SK-N-SH (cell line): ENCODE data around the gene MIGA2. TPM values are rescaled to one million over a fixed set of nuclear protein-coding genes. Genes with fewer than 3 reads are reported as not detected.

Source experiments
- CTCF ChIA-PET: fragments of 300-600, 350-600 bp; formaldehyde crosslinking; extraction: SDS; loops from one replicate; lab custom pipeline; 2021; lab: Yijun Ruan, JAX
- POLR2A ChIA-PET: fragments of 350-600 bp; sonication (Branson Sonifier 250); formaldehyde crosslinking; extraction: SDS; loops from one replicate; lab custom pipeline; 2020; ENCODE audit warnings: antibody characterized with exemption, inconsistent platforms; lab: Yijun Ruan, JAX
- DNase-seq: peaks from one replicate; pipeline ENCODE4 v3.0.0; 2012
- H2AFZ ChIP-seq: fragments of 200-600 bp; sonication (generic); 2 replicates; pipeline ENCODE4 v1.8.1; 2016; ENCODE audit warnings: antibody characterized with exemption, mild to moderate bottlenecking, low read depth
- H3F3A ChIP-seq: fragments of 200-600 bp; sonication (generic); replicated peaks from 2 replicates; pipeline ENCODE3; 2016; ENCODE audit warnings: antibody characterized with exemption, mild to moderate bottlenecking; ENCODE audit not compliant: insufficient read depth
- H3K27ac ChIP-seq, 2 experiments: fragments of 200-500 bp in 1 of 2; fragments of 200-600 bp in 1 of 2; sonication (Bioruptor generic) in 1 of 2; sonication (generic), shearing (Covaris generic) in 1 of 2; 2 replicates each; pipeline versions ENCODE4 v1.5.1 to v1.6.1; 2014 to 2016; ENCODE audit warnings: low read depth in 2 of 2, inconsistent platforms in 1 of 2, low read length in 1 of 2, mild to moderate bottlenecking in 1 of 2, mixed read lengths in 1 of 2
- H3K27me3 ChIP-seq: fragments of 200-600 bp; sonication (generic), shearing (Covaris generic); 2 replicates; pipeline ENCODE4 v1.6.1; 2016; ENCODE audit warnings: mixed run types; ENCODE audit not compliant: insufficient read depth
- H3K36me3 ChIP-seq, 2 experiments: fragments of 200-500 bp in 1 of 2; fragments of 200-600 bp in 1 of 2; sonication (Bioruptor generic) in 1 of 2; sonication (generic) in 1 of 2; replicated peaks in 1 of 2; 2 replicates each; pipeline versions ENCODE3 to v1.5.1; 2014 to 2016; ENCODE audit warnings: low read length in 1 of 2, mild to moderate bottlenecking in 1 of 2; ENCODE audit not compliant: insufficient read depth in 2 of 2, control insufficient read depth in 1 of 2
- H3K4me1 ChIP-seq, 2 experiments: fragments of 200-500 bp in 1 of 2; fragments of 200-600 bp in 1 of 2; sonication (Bioruptor generic) in 1 of 2; sonication (generic), shearing (Covaris generic) in 1 of 2; 2 replicates each; pipeline versions ENCODE4 v1.5.1 to v1.6.1; 2014 to 2016; ENCODE audit warnings: low read depth in 1 of 2, low read length in 1 of 2, mixed run types in 1 of 2; ENCODE audit not compliant: insufficient read depth in 2 of 2, control insufficient read depth in 1 of 2
- H3K4me2 ChIP-seq: fragments of 200-600 bp; sonication (generic), shearing (Covaris generic); 2 replicates; pipeline ENCODE4 v1.6.1; 2017; ENCODE audit warnings: mixed run types
- H3K4me3 ChIP-seq, 2 experiments: fragments of 200-500 bp in 1 of 2; fragments of 200-600 bp in 1 of 2; sonication (Bioruptor generic) in 1 of 2; sonication (generic), shearing (Covaris generic) in 1 of 2; 2 replicates each; pipeline versions ENCODE4 v1.5.1 to v1.8.1; 2014 to 2016; ENCODE audit warnings: low read depth in 2 of 2, inconsistent platforms in 1 of 2, low read length in 1 of 2, mild to moderate bottlenecking in 1 of 2, mixed read lengths in 1 of 2, moderate library complexity in 1 of 2
- H3K79me2 ChIP-seq: fragments of 200-600 bp; sonication (generic); 2 replicates; pipeline ENCODE4 v1.8.1; 2017; ENCODE audit warnings: mild to moderate bottlenecking; ENCODE audit not compliant: insufficient read depth
- H3K9ac ChIP-seq: fragments of 200-600 bp; sonication (generic); 2 replicates; pipeline ENCODE4 v1.6.1; 2017; ENCODE audit warnings: mixed run types
- H3K9me2 ChIP-seq: fragments of 200-600 bp; sonication (generic); 2 replicates; pipeline ENCODE4 v1.6.1; 2017; ENCODE audit warnings: mixed run types
- H3K9me3 ChIP-seq: fragments of 200-600 bp; sonication (generic); 2 replicates; pipeline ENCODE4 v1.6.1; 2017; ENCODE audit warnings: mixed run types, mild to moderate bottlenecking, moderate library complexity
- H4K20me1 ChIP-seq: fragments of 200-600 bp; sonication (generic); 2 replicates; pipeline ENCODE4 v1.6.1; 2017; ENCODE audit warnings: mild to moderate bottlenecking, mixed run types; ENCODE audit not compliant: insufficient read depth
- CTCF ChIP-seq: fragments of 200-600 bp; sonication (generic); IDR thresholded peaks from 2 replicates; pipeline ENCODE4 v1.6.1; 2017; ENCODE audit warnings: antibody characterized with exemption, mild to moderate bottlenecking, moderate library complexity
- ELF1 ChIP-seq: IDR thresholded peaks from 2 replicates; pipeline ENCODE4 v1.4.0; 2012
- EP300 ChIP-seq, 2 experiments: IDR thresholded peaks; 2 replicates each; pipeline versions ENCODE4 v1.4.0 to v1.6.1; 2012; ENCODE audit warnings: borderline replicate concordance in 1 of 2, low read depth in 1 of 2, low read length in 1 of 2
- FOSL2 ChIP-seq: IDR thresholded peaks from 2 replicates; pipeline ENCODE4 v1.4.0; 2012; ENCODE audit warnings: low read depth, mild to moderate bottlenecking, moderate library complexity, borderline replicate concordance
- FOXJ3 ChIP-seq: sonication (generic); formaldehyde crosslinking; IDR thresholded peaks from 2 replicates; pipeline ENCODE4 v1.5.1; 2020; ENCODE audit warnings: mild to moderate bottlenecking, missing genetic modification reagents
- GABPA ChIP-seq: IDR thresholded peaks from 2 replicates; pipeline ENCODE4 v1.4.0; 2012; ENCODE audit warnings: low read depth, mild to moderate bottlenecking
- GATA2 ChIP-seq: sonication (generic); formaldehyde crosslinking; IDR thresholded peaks from 2 replicates; pipeline ENCODE4 v1.5.0; 2020; ENCODE audit warnings: mild to moderate bottlenecking, missing genetic modification reagents
- JUND ChIP-seq: IDR thresholded peaks from 2 replicates; pipeline ENCODE4 v1.4.0; 2012
- MXI1 ChIP-seq: IDR thresholded peaks from 2 replicates; pipeline ENCODE4 v1.6.1; 2012; ENCODE audit warnings: mild to moderate bottlenecking, low read depth, low read length, improper control_type of control experiment
- NFIC ChIP-seq: IDR thresholded peaks from 2 replicates; pipeline ENCODE4 v1.4.0; 2012; ENCODE audit warnings: borderline replicate concordance
- RAD21 ChIP-seq: IDR thresholded peaks from 2 replicates; pipeline ENCODE4 v1.6.1; 2012; ENCODE audit warnings: mild to moderate bottlenecking, low read length
- RFX5 ChIP-seq: IDR thresholded peaks from 2 replicates; pipeline ENCODE4 v1.6.1; 2012; ENCODE audit warnings: mild to moderate bottlenecking, improper control_type of control experiment, low read length
- TCF12 ChIP-seq: IDR thresholded peaks from 2 replicates; pipeline ENCODE4 v1.4.0; 2012
- TEAD4 ChIP-seq: IDR thresholded peaks from 2 replicates; pipeline ENCODE4 v1.4.0; 2012; ENCODE audit warnings: mild to moderate bottlenecking, borderline replicate concordance; ENCODE audit not compliant: insufficient read depth
- WGBS: methylation state at CpG from one replicate; pipeline ENCODE4 v1.1.6; 2017; ENCODE audit warnings: low lambda C conversion rate; 5-methylcytosine and 5-hydroxymethylcytosine counted together
- polyA plus RNA-seq, 3 experiments: library from polyadenylated mRNA; depleted of rRNA; stranded (reverse); fragments of >200 nt; gene quantifications; 2 replicates each; pipeline ENCODE4 v1.2.3, GENCODE V29; 2012
- TF ChIP-seq, protein P1 (sequence below): fragments of 150-350 bp; IDR thresholded peaks from 2 replicates; pipeline ENCODE4 v1.6.1; 2017; ENCODE audit warnings: antibody characterized with exemption, low read length, low read depth, borderline replicate concordance
- TF ChIP-seq, protein P2 (sequence below): IDR thresholded peaks from 2 replicates; pipeline ENCODE4 v1.4.0; 2012; ENCODE audit warnings: low read depth, borderline replicate concordance
- TF ChIP-seq, protein P3 (sequence below): fragments of 150-350 bp; IDR thresholded peaks from 2 replicates; pipeline ENCODE4 v1.6.1; 2016; ENCODE audit warnings: mild to moderate bottlenecking, low read depth, low read length

MIGA2 gene
- polyA plus RNA-seq, 1 of the 3 experiments (the other 2 are of a cell fraction) = 21.2 TPM

GRCh38 chr9:129104051-129104450 is 67.6 kb downstream of the MIGA2 start:
- Histone ChIP-seq H3K27ac (no peak overlapping the region), H3K9me3 (no peaks in the 10 kb centered on the region), H4K20me1 (no peaks in the 10 kb centered on the region), H3K9ac (no peak overlapping the region), H3K79me2 (peaks cover 9% of the 10 kb centered on the region; the same call in 1 of the 2 replicates), H3K27me3 (no peaks in the 10 kb centered on the region), H2AFZ (no peak overlapping the region), H3K4me2 (no peak overlapping the region), H3K36me3 (peaks cover 0 to 18% of the 10 kb centered on the region in 2 experiments), H3K4me3 (no peak overlapping the region), H3F3A (no peaks in the 10 kb centered on the region), H3K4me1 (peaks cover under 1 to 3% of the 10 kb centered on the region in 2 experiments; a peak in 2 of 4 replicates), H3K9me2 (no peaks in the 10 kb centered on the region)
- ChIA-PET CTCF (interaction anchor here (1.1 to 1.6 kb wide), 3 partner anchors 9 to 28 kb away, joined by 4 to 5 read pairs (median 4); no protein-coding TSS in a partner anchor), POLR2A (no interaction called here)
- no peak for DNase-seq
- WGBS = 83% methylated on average over 11 of the region's 11 CpGs
- TF ChIP-seq CTCF (no peak), EP300 (IDR thresholded peaks at IDR 0.05; ENCODE audit: borderline replicate concordance in 1 of 2, low read depth in 1 of 2, low read length in 1 of 2) (no peak), NFIC (no peak), RAD21 (no peak), TEAD4 (no peak), FOXJ3 (CRISPR knock-in tag) (no peak), FOSL2 (no peak), GATA2 (no peak), TCF12 (no peak), MXI1 (no peak), JUND (no peak), GABPA (no peak), ELF1 (no peak), RFX5 (no peak)
- TF ChIP-seq, protein P1, sequence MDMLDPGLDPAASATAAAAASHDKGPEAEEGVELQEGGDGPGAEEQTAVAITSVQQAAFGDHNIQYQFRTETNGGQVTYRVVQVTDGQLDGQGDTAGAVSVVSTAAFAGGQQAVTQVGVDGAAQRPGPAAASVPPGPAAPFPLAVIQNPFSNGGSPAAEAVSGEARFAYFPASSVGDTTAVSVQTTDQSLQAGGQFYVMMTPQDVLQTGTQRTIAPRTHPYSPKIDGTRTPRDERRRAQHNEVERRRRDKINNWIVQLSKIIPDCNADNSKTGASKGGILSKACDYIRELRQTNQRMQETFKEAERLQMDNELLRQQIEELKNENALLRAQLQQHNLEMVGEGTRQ = no peak
- TF ChIP-seq, protein P2, sequence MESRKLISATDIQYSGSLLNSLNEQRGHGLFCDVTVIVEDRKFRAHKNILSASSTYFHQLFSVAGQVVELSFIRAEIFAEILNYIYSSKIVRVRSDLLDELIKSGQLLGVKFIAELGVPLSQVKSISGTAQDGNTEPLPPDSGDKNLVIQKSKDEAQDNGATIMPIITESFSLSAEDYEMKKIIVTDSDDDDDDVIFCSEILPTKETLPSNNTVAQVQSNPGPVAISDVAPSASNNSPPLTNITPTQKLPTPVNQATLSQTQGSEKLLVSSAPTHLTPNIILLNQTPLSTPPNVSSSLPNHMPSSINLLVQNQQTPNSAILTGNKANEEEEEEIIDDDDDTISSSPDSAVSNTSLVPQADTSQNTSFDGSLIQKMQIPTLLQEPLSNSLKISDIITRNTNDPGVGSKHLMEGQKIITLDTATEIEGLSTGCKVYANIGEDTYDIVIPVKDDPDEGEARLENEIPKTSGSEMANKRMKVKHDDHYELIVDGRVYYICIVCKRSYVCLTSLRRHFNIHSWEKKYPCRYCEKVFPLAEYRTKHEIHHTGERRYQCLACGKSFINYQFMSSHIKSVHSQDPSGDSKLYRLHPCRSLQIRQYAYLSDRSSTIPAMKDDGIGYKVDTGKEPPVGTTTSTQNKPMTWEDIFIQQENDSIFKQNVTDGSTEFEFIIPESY = no peak
- TF ChIP-seq, protein P3, sequence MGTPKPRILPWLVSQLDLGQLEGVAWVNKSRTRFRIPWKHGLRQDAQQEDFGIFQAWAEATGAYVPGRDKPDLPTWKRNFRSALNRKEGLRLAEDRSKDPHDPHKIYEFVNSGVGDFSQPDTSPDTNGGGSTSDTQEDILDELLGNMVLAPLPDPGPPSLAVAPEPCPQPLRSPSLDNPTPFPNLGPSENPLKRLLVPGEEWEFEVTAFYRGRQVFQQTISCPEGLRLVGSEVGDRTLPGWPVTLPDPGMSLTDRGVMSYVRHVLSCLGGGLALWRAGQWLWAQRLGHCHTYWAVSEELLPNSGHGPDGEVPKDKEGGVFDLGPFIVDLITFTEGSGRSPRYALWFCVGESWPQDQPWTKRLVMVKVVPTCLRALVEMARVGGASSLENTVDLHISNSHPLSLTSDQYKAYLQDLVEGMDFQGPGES = no peak
